ENCODE data around the gene CD8A. TPM values are rescaled to one million over a fixed set of nuclear protein-coding genes. Genes with fewer than 3 reads are reported as not detected.

Gene CD8A
- total and polyA plus RNA-seq, 2 of the 8 experiments (the other 6 are each of a cell fraction or from before 2014, with no cell fraction given) = 0.14 to 0.39 TPM

DNA sequence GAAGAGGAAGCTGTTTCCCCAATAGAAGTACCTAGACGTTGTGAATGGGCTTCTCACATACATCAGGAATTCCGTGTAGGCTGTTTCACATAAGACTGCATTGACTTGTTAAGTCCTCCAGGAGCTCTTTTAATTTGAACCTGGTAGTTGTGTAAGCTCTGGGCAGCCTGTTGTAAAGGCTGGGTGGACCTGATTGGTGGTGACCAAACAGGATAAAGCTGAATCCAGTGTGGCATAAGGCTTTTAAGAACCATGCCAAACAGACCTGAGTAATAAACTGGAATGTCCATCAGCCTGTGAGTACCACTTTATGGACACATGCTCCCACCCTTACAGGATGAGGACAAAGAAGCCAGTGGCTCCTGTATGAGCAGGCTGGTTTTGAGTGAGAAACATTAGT lies 46.6 kb downstream of the CD8A start:
- no peak overlapping the region for H3K27ac ChIP-seq (ENCODE audit: low read depth, low read length)
- H3K4me1 ChIP-seq (replicated peaks in 1 of 4; ENCODE audit: control insufficient read depth in 3 of 4, insufficient read depth in 4 of 4, low read length in 3 of 4) = peaks cover 0 to 2% (median 0%) of the 10 kb centered on the region in 4 experiments; a peak in 1 of 7 replicates
- FAIRE-seq (no peak), DNase-seq (ENCODE audit: low read depth in 1 of 2, low spot score in 2 of 2) (no peak)
- no peak overlapping the region for H2BK12ac ChIP-seq (ENCODE audit: low read depth, low read length)
- no peak overlapping the region for H3K4ac ChIP-seq (replicated peaks; ENCODE audit: insufficient read length, low read depth, low read length)
- no peak overlapping the region for H3K4me3 ChIP-seq (ENCODE audit: extremely low read depth in 1 of 4, insufficient read depth in 2 of 4, low read depth in 3 of 4, low read length in 4 of 4)
- no peak overlapping the region for H3K56ac ChIP-seq (replicated peaks; ENCODE audit: insufficient read length, low read depth, low read length)
- TF ChIP-seq SIRT6 (IDR thresholded peaks at IDR 0.05; ENCODE audit: low read length) (no peak), RBBP5 (IDR thresholded peaks at IDR 0.05; ENCODE audit: borderline replicate concordance, low read depth, low read length) (no peak), BCL11A (IDR thresholded peaks at IDR 0.05; ENCODE audit: low read depth in 2 of 2, low read length in 2 of 2) (no peak), TAF1 (IDR thresholded peaks at IDR 0.05; ENCODE audit: low read depth, low read length) (no peak), POLR2AphosphoS5 (IDR thresholded peaks at IDR 0.05; ENCODE audit: low read depth, low read length) (no peak), EP300 (IDR thresholded peaks at IDR 0.05; ENCODE audit: borderline replicate concordance in 1 of 2, low read depth in 2 of 2, low read length in 2 of 2) (no peak)
- POLR2A ChIA-PET (ENCODE audit: partially characterized antibody) = no interaction called here
- H3K23ac ChIP-seq (ENCODE audit: insufficient read length) = no peak overlapping the region
- CTCF ChIA-PET (ENCODE audit: partially characterized antibody) = no interaction called here
- H3K18ac ChIP-seq (ENCODE audit: extremely low read depth, low read length) = no peak overlapping the region
- no peak overlapping the region for H2BK20ac ChIP-seq (ENCODE audit: low read length)
- H3K14ac ChIP-seq (ENCODE audit: insufficient read length) = no peak overlapping the region
- no peaks in the 10 kb centered on the region for H3K27me3 ChIP-seq (replicated peaks in 1 of 4; ENCODE audit: control insufficient read depth in 3 of 4, extremely low read depth in 1 of 4, insufficient read depth in 3 of 4, low read length in 3 of 4)
- H4K91ac ChIP-seq (replicated peaks; ENCODE audit: insufficient read length, low read length) = no peak overlapping the region
- no peaks in the 10 kb centered on the region for H3K9me3 ChIP-seq (ENCODE audit: insufficient read depth in 2 of 2, low read depth in 1 of 2, low read length in 1 of 2)
- no peaks in the 10 kb centered on the region for H3K23me2 ChIP-seq (ENCODE audit: low read depth, low read length)
- H2BK5ac ChIP-seq (ENCODE audit: low read depth, low read length) = no peak overlapping the region
- H2AFZ ChIP-seq (ENCODE audit: low read length) = no peak overlapping the region
- no peak overlapping the region; a peak in 1 of 7 replicates for H3K9ac ChIP-seq (replicated peaks in 1 of 4; ENCODE audit: extremely low read depth in 1 of 4, low read depth in 3 of 4, low read length in 3 of 4)
- peaks cover 0 to 5% of the 10 kb centered on the region in 2 experiments for H4K20me1 ChIP-seq (replicated peaks in 1 of 2; ENCODE audit: control insufficient read depth in 1 of 2, insufficient read depth in 2 of 2, low read length in 2 of 2)
- no peak overlapping the region for H3K4me2 ChIP-seq (ENCODE audit: insufficient read depth in 1 of 2, low read depth in 2 of 2, low read length in 2 of 2)
- no peaks in the 10 kb centered on the region; the same call in 1 of the 2 replicates for H3K79me1 ChIP-seq (ENCODE audit: low read depth, low read length)
- no peak overlapping the region for H2AK5ac ChIP-seq (ENCODE audit: low read depth, low read length)
- H2BK120ac ChIP-seq (replicated peaks; ENCODE audit: low read depth, low read length) = no peak overlapping the region
- 85% methylated on average over 2 of the region's 2 CpGs; no CpG with 5 or more reads in 1 of the 2 experiments for WGBS, 2 experiments (ENCODE audit: extremely low coverage in 1 of 2, insufficient coverage in 1 of 2, insufficient read length in 1 of 2, insufficient replicate concordance in 2 of 2, low coverage in 1 of 2, low lambda C conversion rate in 2 of 2, missing lambda C conversion rate in 1 of 2)
- peaks cover 0 to 13% (median 7%) of the 10 kb centered on the region in 4 experiments; a peak in 3 of 8 replicates for H3K36me3 ChIP-seq (ENCODE audit: control insufficient read depth in 2 of 4, insufficient read depth in 4 of 4, low read length in 3 of 4)
- peaks cover 0 to 53% of the 10 kb centered on the region in 2 experiments; a peak in 3 of 4 replicates for H3K79me2 ChIP-seq (ENCODE audit: control insufficient read depth in 1 of 2, insufficient read depth in 2 of 2, low read length in 2 of 2)
- no peak overlapping the region for H4K8ac ChIP-seq (ENCODE audit: extremely low read depth, insufficient read depth, low read length)
- no peak overlapping the region for H2BK15ac ChIP-seq (ENCODE audit: low read length)
- no peak overlapping the region for H4K5ac ChIP-seq (ENCODE audit: insufficient read length, low read depth, low read length)
